Inferior parietal cortex (tissue), 1 donor: ENCODE results near the gene ANKRD2.

Experiments used
- DNase-seq: peaks from one replicate; pipeline ENCODE4 v3.0.0-alpha.2; 2016; ENCODE audit errors: extremely low spot score

ANKRD2 gene

DNA sequence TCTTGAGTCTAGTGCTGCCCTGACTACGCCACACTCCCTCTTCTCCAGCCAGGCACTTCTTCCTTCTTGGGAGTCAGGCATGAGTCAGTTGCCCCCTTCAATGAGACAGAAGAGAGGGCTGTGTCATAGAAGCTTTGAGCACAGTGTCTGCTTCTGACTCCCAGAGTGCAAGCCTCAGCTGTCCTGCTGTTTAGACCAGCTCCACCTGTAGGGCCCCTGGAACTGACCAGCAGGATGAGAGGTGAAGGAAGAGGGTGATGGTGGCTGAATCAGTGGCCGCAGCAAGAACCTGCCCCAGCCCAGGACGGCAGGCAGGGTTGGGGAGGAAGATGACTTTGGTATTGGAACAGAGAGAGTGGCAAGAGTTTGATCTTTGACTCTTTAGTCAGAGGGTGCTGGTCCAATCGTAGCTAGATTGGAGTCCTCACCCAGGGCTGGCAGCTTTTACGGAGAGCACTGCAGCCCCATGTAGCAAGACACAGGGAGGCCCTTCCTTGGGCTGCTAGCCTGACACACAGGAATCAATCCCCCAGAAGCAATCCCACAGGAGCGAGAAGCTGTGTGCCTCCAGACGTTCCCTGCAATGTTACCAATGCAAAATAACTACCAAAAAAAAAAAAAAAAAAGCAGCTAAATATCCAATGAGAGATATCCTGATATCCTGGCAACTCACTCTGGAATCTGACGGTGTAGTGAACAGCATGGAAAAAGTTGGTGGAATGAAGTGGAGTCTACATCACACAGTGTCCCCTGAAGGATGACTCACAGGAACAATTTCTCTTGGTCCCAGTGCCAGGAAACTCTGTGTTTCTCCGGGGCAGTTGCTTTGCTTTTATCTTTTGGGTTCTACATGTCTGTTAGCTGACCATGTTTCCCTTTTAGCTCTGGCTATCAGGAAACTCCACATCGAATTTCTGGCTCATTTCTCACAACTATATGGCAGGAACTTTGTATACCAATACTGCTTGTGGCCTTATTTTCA lies 23.8 kb downstream of the ANKRD2 start:
- DNase-seq: peak; percentile 48

DNA sequence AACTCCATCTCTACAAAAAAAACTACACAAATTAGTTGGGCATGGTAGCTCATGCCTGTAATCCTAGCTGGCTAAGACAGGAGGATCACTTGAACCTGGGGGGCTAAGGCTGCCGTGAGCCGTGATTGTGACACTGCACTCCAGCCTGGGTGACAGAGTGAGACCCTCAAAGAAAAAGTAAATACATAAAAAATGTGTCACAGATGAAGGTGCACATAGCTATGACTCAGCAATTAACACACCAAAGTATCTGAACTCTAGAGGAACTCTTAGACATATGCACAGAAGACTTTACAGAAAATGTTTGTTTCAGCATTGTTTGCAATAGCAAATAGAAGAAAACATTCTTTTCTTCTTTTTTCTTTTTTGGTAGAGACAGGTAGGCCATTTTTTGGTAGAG lies 25.2 kb downstream of the ANKRD2 start:
- DNase-seq: no peak

DNA sequence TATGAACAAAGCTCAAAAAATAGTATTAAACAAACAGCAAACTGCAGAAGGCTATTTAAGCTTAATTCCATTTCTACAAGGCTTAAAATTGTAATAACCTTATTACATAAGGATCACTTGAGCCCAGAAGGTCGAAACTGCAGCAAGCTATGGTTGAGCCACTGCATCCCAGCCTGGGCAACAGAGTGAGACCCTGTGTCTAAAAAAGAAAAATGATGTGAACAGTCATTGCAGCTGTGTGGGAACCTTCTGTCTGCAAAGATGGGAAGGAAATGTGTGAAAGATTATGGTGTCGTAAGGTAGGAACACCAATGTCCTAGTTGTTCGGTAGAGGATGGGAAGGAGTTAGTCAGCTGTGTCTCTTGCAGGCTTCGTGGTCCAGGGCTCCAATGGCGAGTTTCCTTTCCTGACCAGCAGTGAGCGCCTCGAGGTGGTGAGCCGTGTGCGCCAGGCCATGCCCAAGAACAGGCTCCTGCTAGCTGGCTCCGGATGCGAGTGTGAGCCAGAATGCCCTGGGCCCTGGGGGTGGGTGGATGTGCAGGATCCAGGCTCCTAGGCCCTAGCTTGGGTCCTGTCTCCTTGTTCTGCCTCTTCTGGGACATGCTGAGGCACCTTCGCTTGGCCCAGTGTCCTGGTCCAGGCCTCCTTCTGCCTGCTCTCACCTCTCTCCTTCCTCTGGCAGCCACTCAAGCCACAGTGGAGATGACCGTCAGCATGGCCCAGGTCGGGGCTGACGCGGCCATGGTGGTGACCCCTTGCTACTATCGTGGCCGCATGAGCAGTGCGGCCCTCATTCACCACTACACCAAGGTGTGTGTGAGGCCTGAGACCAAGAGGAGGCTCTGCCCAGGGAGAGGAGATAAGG lies 26.1 kb downstream of the ANKRD2 start:
- DNase-seq: no peak

DNA sequence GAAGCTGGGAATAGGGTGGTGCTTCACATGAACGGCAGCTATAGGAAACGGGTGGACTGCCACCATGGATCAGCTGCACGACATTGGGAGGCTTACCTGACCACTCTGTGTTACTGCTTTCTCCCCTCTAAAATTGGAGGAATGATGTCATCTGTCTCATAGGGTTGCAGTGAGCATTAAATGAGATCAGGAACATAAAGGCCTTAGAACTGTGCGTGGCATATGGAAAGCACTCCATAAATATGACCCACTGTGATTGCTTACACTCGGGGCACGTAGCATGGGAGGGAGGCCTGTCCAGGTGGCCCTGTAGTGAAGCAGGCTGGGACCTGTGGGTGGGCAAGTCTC lies 26.7 kb downstream of the ANKRD2 start:
- no peak for DNase-seq

DNA sequence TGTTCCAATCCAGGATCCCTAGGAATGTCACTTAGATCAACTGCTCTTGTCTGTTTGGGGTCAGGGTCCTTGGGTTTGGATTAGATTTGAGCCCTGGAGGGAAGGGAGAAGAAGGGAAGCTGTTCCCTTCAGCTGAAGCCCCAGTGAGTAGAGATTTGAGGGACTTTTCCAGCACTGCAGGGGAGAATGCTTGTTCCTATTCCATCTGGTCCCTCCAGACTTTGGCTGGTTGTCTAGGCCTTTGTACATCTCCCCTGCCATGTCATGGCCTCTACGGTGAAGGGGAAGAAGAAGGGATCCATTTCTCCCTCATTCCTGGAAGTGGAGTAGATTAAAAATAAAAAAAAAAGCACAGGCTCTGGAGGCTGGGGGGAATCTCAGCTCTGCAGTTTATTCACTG lies 28.0 kb downstream of the ANKRD2 start:
- no peak for DNase-seq

DNA sequence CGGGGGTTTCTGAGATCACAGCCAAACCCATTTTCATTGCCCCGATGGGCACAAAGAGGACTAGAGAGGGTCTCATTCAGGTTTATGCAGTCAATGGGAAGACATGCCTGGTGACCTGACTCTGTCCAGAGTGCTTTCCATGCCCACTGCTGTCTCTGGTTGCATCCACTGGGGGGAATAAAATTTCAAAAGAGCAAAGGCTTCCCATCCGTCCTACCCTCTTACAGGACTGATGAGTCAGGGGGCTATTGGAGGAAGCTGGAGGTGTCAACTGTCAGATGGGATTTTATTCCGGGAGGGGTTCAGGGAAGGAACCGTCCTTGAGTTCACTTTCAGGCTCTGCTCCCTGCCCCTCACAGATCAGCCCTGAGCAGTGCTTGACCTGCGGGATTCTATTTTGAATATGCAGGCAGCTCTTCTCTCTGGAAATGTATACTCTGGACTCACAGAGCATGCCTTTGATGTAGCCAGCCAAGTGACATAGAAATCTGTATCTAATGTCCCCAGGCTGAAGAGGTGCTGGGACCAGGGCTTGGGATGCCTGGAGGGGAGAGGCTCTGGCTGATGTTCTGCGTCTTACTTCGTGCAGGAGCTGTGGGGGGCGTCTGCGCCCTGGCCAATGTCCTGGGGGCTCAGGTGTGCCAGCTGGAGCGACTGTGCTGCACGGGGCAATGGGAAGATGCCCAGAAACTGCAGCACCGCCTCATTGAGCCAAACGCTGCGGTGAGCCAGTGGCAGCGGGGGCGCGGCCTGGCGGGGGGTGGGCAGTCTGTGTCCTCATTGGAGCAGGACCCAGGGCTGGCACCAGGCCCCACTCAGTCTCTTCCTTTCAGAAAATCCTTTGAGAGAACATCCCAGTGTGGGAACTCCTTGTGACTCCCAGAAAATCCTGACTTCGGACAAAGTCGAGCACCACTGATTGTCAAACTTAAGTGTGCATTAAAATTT lies 29.0 kb downstream of the ANKRD2 start:
- no peak for DNase-seq

DNA sequence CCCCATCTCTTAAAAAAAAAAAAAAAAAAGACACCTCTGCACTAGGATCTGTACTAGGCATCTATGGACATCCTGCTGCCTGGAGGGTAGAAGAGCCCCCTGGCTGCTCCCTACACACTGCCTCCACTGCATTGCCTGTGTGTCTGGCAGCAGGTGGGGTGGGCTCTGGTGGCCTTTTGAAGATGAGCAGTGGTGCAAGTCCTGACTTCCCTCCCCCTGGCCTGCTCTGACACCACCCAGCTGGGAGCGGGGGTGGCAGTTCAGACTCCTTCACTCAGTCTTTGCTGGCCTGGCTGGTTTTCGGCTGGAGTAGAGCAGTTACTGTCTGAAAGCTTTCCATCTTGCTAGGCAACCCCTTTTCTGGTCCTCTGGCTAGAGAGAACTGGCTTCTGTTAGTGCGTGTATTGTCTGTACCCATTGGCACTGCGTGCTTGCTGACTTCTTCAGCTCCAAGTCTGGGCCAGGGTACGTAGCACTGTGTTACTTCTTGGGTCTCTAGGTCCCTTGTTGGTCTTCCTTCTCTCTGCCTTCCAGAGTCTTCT lies 34.6 kb downstream of the ANKRD2 start:
- no peak for DNase-seq

DNA sequence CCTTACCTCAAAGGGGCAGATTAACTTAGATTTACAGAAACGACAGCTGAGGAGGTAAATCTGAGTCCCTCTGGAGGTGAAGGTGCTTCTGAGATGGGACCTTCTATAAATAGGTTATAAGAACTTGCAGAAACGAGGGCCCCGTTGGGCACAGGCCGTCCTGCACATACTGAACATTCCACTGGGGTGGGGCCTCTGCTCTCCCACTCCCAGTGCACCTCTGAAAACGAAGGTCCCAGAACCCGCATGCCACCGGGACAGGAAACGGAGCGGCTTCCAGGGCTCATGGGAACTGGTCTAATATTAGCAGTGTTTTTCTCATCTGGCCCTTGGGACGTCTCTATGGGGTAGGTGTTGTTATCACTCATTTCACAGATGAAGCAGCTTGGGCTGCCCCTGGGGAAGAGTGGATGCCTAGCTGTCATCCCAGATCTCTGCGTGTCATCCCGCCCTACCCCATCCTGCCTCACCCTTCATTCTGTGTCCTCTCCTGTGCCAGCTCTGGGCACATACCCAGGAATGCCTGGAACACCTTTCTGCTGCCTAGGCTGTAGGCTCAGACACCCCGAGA lies 36.5 kb downstream of the ANKRD2 start:
- DNase-seq: no peak

DNA sequence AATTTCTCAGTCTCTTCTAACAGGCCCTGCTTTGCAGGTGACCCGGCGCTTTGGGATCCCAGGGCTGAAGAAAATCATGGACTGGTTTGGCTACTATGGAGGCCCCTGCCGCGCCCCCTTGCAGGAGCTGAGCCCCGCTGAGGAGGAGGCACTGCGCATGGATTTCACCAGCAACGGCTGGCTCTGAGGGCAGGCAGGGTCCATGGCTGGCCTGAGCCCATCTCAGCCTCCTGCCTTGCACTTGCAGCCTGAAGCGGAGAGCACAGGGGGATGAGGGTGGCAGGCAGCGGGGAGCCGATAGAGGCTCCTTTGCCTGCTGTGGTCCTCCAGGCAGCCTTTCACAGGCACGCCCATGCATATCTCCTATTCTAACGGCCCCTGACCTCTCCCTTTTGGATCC lies 38.9 kb downstream of the ANKRD2 start:
- DNase-seq: no peak

DNA sequence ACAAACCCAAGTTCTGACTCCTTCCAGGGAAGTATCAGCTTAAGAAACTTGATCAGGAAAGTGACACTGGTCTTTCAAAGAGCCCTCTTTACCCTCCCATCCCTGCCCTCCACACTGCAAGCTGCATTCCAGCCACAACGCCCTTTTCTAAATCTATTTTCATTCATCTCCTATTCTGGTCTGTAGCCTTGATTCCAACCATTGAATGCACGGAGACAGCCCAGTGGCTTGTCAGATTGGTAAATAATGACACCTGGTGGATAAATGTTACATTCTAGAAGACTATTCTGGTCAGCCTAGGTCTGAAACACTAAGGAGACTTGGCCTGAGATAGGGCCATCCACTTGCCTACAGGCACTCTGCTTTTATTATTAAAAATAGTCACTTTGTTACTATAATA lies 39.8 kb downstream of the ANKRD2 start:
- peak; percentile 46 for DNase-seq

DNA sequence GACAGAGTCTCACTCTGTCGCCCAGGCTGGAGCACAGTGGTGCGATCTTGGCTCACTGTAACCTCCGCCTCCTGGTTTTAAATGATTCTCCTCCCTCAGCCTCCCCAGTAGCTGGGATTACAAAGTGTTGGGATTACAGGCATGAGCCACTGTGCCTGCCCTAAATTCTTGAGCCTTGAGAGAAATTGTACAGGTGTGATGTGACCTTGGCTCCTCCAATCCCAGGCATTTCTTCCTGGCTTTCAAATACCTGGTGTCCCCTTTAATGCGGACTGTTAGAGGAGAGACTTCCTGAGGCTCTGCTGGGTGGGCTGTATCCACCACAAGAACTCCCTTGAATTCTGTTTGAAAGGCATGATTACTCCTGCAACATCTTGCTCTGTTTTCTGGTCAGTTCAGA lies 45.7 kb downstream of the ANKRD2 start:
- DNase-seq: no peak

DNA sequence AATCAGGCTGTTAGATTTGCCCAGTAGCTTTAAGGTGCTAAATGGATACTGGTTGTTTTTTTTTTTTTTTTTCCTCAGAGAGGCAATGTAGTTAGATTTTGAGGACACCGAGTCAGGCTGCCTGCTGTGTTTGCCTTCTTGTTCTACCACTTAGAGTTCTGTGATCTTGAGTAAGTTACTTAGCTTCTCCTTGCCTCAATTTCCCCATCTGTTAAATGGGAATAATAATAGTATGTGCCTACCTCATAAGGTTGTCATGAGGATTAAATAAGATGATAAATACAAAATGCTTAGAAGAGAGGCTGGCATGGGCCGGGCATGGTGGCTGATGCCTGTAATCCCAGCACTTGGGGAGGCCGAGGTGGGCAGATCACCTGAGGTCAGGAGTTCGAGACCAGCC lies 46.2 kb downstream of the ANKRD2 start:
- no peak for DNase-seq

DNA sequence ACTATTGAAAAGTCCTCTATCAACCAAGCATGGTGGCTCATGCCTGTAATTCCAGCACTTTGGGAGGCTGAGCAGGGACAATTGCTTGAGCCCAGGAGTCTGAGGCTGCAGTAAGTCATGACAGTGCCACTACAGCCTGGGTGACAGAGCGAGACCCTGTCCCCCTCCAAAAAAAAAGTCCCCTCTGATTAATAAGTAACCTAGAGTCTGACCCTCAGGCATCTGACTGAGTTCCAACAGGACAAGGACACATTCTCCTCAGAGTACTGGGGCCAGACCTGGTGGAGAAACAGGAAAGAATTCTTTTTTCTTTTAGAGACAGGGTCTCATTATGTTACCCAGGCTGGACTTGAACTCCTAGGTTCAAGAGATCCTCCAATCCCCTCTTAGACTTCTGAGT lies 50.7 kb downstream of the ANKRD2 start:
- no peak for DNase-seq

DNA sequence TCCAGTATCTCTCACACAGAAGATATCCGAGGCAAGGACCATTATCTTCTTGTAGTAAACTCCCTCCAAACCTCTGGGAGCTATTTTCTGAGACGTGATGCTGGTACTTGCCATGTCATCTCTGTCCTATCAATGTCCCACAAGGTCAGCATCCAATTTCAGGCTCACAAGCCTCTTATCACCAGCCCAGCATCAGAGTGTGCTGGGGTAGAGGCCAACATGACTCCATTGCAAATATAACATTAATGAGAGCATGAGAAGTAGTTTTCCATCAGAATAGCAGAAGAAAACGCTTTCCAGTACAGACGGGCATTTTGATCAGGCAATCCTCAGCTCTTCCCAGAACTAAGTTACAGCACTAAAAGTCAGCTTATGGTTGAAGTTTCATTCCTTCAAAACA lies 55.2 kb downstream of the ANKRD2 start:
- DNase-seq: no peak

DNA sequence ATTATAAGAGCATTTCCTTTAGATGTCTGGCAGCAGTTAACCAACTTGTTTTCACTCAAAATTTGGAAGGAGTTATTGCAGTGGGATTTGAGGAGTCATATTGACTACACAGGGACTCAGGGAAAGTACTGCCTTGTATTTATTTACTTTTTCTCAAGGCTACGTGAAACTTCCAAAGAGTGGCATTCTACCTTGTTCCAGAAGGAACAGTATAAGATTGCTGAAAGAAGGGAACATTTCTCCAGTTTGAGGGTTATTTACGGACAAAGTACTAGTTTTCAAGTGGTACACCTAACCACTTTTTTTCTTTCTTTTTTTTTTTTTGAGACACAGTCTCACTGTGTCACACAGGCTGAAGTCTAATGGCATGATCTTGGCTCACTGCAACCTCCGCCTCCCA lies 55.6 kb downstream of the ANKRD2 start:
- DNase-seq: no peak

DNA sequence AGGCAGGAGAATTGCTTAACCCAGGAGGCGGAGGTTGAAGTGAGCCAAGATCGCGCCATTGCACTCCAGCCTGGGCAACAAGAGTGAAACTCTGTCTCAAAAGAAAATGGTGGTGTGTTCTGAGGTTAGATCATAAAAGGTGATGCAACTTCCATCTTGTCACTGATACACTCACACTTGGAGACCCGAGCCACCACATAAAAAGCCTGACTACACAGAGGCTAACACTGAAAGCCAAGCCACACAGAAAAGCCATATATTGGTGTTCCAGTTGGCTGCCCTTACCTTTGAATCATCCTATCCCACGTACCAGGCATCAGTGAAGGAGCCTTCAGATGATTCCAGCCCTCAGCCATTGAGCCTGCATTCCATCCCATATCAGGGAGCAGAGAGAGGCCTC lies 56.7 kb downstream of the ANKRD2 start:
- no peak for DNase-seq

DNA sequence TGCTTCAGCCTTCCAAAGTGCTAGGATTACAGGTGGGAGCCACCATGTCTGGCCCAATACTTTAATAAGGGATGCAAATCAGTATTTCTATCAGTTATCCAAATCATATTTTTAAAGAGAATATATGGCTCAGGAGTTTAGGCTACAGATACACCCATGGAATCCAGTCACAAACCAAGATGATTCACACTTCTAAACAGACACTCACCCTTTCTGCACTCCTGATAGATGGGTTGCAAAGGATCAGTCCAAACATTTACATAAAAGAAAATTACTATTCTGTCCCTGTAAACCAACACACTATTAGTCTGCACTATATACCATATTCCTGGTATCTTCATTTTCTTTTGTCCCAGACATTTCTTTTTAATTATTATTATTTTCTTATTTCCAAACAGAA lies 58.5 kb downstream of the ANKRD2 start:
- DNase-seq: no peak

DNA sequence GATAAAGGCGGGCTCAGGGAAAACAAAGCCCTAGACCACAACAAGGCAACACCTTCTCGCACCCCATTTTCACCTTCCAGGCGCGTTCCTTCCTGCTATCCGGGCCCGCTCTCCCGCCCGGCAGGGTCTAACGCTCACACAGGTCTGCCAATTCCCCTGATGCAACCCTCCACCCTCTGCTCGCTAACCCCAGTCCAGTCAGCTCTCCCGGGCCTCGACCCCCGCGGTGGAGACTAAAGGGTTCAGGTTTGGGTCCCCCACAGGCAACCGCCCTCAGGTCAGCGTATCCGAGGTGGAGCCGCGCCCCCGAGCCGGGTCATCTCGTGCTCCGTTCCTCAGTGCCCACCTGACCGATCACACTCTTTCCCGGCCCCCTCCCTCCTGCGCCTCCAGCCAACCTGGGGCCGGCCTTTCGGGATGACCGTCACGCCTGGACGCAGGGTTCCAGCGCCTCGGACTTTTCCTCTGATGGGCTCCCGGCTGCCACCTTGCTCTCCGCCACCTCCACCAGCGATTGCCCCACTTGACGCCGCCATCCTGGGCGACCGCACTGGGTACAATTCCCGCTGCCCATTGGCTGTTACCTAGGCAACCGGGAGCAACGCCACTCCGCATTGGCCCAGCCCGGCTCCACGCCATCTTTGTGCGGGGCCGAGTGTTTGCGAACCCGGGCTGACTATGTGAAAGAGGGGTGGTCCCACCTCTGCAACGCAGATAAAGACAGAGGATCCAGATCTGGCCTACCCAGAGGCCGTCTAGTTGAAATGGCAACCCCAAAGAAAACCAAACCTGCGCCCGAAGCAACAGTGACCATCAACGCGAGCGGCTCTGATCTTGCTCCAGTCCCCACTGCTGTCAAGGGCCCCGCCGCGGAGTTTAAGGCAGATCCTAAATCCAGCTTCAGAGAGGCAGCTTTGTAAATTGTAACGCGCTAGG lies 60.6 kb downstream of the ANKRD2 start, which contains the start of gene MORN4:
MORN4 (minus strand) TSS at position 552 of the 936 bp plus-strand sequence. CDS start 13,847 bp downstream, outside the sequence.
- DNase-seq: peak; percentile 94
